Right lobe of liver (tissue), 4 donors: ENCODE results near the gene ATP7B.

Source experiments
- POLR2A ChIP-seq: fragments of 450-650 bp; IDR thresholded peaks from one replicate; pipeline ENCODE4 v1.6.1; 2017; ENCODE audit warnings: antibody characterized with exemption, mild to moderate bottlenecking
- TF ChIP-seq, protein P1 (sequence below), 4 donors: fragments of 200-600 bp in 3 of 4; fragments of 450-650 bp in 1 of 4; IDR thresholded peaks; one replicate each; pipeline versions ENCODE4 v1.5.1 to v1.8.0; 2016 to 2022; ENCODE audit warnings: antibody characterized with exemption in 4 of 4, mild to moderate bottlenecking in 2 of 4
- donor health status: DM: no; HTN: no; CAD: no.
- donor health status: DM: no; HTN: no; CAD: no.
- donor health status: DM: no; HTN: yes; CAD: no.

DNA sequence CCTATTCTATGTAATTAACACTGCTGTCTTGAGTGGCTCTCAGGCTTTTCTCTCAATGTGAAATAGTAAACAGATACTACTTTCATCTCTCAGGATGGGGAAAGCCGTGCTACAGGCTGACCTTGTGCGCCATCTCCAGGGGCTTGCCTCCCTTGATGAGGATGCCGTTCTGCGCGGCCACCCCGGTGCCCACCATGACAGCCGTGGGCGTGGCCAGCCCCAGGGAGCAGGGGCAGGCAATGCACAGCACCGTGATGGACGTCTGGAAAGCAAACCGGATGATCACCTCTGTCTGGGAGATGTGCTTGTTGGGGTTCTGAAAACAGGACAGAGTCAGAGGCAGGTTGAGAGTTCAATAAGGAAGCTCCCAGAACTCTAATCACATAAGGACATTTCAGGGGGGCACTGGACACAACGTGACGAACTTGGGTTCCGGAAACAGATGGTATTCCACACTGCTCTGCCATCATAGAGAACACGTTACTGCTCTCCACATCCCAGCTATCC is 65.0 kb downstream of the ATP7B start:
- TF ChIP-seq, protein P1, sequence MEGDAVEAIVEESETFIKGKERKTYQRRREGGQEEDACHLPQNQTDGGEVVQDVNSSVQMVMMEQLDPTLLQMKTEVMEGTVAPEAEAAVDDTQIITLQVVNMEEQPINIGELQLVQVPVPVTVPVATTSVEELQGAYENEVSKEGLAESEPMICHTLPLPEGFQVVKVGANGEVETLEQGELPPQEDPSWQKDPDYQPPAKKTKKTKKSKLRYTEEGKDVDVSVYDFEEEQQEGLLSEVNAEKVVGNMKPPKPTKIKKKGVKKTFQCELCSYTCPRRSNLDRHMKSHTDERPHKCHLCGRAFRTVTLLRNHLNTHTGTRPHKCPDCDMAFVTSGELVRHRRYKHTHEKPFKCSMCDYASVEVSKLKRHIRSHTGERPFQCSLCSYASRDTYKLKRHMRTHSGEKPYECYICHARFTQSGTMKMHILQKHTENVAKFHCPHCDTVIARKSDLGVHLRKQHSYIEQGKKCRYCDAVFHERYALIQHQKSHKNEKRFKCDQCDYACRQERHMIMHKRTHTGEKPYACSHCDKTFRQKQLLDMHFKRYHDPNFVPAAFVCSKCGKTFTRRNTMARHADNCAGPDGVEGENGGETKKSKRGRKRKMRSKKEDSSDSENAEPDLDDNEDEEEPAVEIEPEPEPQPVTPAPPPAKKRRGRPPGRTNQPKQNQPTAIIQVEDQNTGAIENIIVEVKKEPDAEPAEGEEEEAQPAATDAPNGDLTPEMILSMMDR (IDR thresholded peaks at IDR 0.05): no peak
- no peak for TF ChIP-seq POLR2A
